BJ (cell line): ENCODE data around the gene PRG2. TPM values are rescaled to one million over a fixed set of nuclear protein-coding genes. Genes with fewer than 3 reads are reported as not detected.

ENCODE experiments used
- CTCF ChIA-PET: fragments of 350-600 bp; formaldehyde crosslinking; extraction: SDS; loops from one replicate; lab custom pipeline; 2021; ENCODE audit warnings: antibody characterized with exemption, inconsistent platforms; lab: Yijun Ruan, JAX
- POLR2A ChIA-PET: fragments of 300-600 bp; sonication (Branson Sonifier 250); formaldehyde crosslinking; extraction: SDS; loops from one replicate; lab custom pipeline; 2021; ENCODE audit warnings: antibody characterized with exemption; lab: Charles Lee
- DNase-seq: peaks from one replicate; pipeline ENCODE4 v3.0.0-alpha.2; 2011; ENCODE audit warnings: low read depth
- H3K27me3 ChIP-seq: 2 replicates; pipeline ENCODE4 v1.6.0; 2011; ENCODE audit warnings: low read length; ENCODE audit not compliant: control insufficient read depth, insufficient read depth
- H3K36me3 ChIP-seq: 2 replicates; pipeline ENCODE4 v1.5.1; 2011; ENCODE audit warnings: low read length; ENCODE audit not compliant: control insufficient read depth, insufficient read depth
- H3K4me3 ChIP-seq: 2 replicates; pipeline ENCODE4 v1.5.1; 2011; ENCODE audit warnings: low read depth, mild to moderate bottlenecking, control low read depth, low read length
- CTCF ChIP-seq: IDR thresholded peaks from 2 replicates; pipeline ENCODE4 v1.5.1; 2011; ENCODE audit warnings: low read depth, mild to moderate bottlenecking, control low read depth, inconsistent platforms, low read length, moderate library complexity; ENCODE audit not compliant: insufficient read depth
- polyA plus RNA-seq: library from polyadenylated mRNA; depleted of rRNA; stranded (reverse); fragments of >200 nt; gene quantifications from 2 replicates; pipeline ENCODE4 v1.2.3, GENCODE V29; 2011

Gene PRG2
- polyA plus RNA-seq, 1 experiment: not detected

GRCh38 chr11:57434640-57435546, 44.4 kb upstream of the PRG2 start:
- Histone ChIP-seq H3K36me3 (no peaks in the 10 kb centered on the region), H3K4me3 (no peak overlapping the region), H3K27me3 (no peaks in the 10 kb centered on the region)
- POLR2A ChIA-PET: no interaction called here
- no peak for TF ChIP-seq CTCF
- CTCF ChIA-PET: interaction anchor here (0.6 to 2.8 kb wide), 6 partner anchors 8 to 59 kb away, joined by 3 to 8 read pairs (median 3); no protein-coding TSS in a partner anchor
- DNase-seq: peak; percentile 89

- Histone ChIP-seq H3K4me3 (no peak overlapping the region), H3K36me3 (no peaks in the 10 kb centered on the region), H3K27me3 (no peaks in the 10 kb centered on the region)
- no peak for TF ChIP-seq CTCF
- ChIA-PET POLR2A (no interaction called here), CTCF (interaction anchor here (2.8 kb wide), 1 partner anchor 26 kb away, joined by 8 read pairs; no protein-coding TSS in a partner anchor)
- DNase-seq: no peak
These were observed 42.3 kb upstream of the PRG2 start for GRCh38 chr11:57432714-57433163.

GRCh38 chr11:57432149-57432561, 41.7 kb upstream of the PRG2 start:
- POLR2A ChIA-PET: no interaction called here
- CTCF ChIA-PET: no interaction called here

GRCh38 chr11:57430952-57431351, 40.5 kb upstream of the PRG2 start:
- CTCF ChIA-PET: interaction anchor here (1.2 kb wide), 1 partner anchor 62 kb away, joined by 6 read pairs; no protein-coding TSS in a partner anchor

More at GRCh38 chr11:57432149-57432561, 41.7 kb upstream of the PRG2 start:
- H3K4me3 ChIP-seq: no peak overlapping the region
- no peaks in the 10 kb centered on the region for H3K36me3 ChIP-seq
- DNase-seq: no peak
- no peaks in the 10 kb centered on the region for H3K27me3 ChIP-seq
- no peak for TF ChIP-seq CTCF

More at GRCh38 chr11:57430952-57431351, 40.5 kb upstream of the PRG2 start:
- POLR2A ChIA-PET: no interaction called here
- no peak for DNase-seq
- Histone ChIP-seq H3K4me3 (no peak overlapping the region), H3K27me3 (no peaks in the 10 kb centered on the region), H3K36me3 (no peaks in the 10 kb centered on the region)
- TF ChIP-seq CTCF: no peak
